ENCODE results near the gene CPTP.

CPTP gene

DNA sequence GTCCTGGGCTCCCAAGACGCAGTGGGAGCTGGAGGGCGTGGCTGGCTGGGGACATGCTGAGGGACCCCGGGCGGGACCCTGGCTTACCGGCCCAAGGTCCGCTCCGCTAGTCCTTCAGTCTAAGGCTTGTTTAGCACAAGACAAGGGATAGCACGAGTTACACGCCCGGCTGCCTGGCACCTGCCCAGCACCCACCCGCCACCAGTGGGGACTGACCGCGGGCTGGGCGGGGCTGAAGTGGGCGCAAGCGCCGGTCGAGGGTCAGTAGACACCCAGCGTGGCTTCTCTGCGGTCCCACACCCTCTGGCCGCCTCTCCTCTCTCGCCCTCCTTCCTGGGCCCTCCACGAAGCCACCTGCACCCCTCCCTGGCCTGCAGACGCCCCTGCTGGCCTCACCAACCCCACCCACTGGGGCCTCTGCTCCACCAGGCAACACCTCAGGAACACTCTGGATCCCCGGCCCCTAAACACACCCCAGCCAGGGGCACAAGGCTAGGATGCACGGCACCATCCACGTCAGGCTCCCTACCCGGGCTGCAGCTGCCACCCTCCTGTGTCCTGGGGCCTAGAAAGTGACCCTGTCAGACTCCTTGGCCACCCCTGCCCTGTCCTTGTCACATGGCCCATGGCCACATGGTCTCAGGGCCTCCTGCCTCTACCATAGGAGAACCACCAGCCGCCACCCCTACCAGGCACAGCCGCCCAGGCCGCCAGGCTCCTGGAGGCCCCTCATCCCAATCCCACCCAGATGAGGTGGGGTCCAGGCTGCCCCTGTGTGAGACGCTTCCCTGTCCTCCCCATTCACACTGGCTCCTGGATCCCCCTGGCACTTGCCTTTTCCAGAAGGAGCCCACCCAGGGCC is 12.6 kb downstream of the CPTP start:
- no peak for DNase-seq

DNA sequence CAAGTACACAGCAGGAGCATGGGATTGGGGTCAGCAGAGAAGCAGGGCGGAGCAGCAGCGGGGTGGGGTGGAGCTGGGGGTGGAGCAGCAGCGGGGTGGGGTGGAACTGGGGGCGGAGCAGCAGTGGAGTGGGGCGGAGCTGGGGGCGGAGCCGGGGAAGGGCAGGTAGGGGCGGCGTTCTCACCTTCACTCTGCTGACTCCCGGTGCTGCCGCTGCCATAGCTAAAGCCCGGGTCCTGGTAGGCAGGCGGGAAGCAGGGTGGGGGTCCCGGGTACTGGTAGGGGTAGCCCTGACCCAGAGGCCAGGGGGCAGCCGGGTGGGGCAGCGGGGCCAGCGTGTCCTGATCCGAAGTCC is 13.2 kb downstream of the CPTP start:
- DNase-seq, result no peak

DNA sequence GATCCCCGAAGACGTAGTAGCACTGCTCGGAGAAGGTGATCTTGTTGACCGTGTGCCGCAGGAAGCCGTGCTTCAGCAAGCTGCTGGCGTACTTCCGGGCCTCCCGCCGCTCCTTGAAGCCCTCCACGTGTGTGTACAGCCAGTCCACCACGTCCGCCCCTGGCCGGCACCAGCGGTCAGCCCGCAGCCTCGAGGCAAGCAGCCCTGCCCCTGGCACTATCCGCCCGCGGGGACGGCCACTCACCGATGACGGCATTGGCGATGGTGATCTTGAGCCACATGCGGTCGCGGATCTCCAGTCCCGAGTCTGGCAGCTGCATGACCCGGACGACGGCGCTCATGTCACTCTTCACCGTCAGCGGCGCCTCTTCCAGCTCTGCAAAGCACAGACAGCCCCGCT is 13.7 kb downstream of the CPTP start:
- no peak for DNase-seq

GRCh38 chr1:1340185-1340584 is 15.6 kb downstream of the CPTP start:
- DNase-seq, result no peak

- DNase-seq, result no peak
Observed at GRCh38 chr1:1340791-1341548, 16.4 kb downstream of the CPTP start.

GRCh38 chr1:1341549-1342021 is 17.0 kb downstream of the CPTP start:
- DNase-seq, result no peak

DNA sequence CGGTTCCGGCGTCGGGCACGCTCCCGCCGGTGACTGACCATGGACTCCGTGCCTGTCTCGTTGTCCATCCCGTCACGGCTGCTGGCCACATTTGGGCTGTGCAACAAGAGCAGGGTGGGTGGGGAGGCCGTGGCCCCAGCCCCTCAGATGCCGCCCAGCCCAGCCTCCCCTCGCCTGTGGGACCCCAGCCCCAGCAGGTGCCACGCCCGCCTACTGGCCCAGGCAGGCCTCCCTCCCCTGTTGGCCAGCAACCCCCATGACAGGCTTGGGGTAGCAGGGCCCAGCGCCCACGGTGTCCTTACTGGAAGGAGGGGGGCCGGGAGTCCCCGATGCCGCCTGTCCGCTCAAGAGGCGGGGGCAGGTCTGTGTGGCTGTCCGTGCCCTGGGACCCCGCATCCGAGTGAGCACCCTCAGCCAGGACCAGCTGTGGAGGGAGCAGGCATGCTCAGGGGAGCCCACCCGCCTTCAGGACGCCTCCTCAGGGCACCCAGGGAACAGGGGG is 17.5 kb downstream of the CPTP start:
- DNase-seq, result no peak

- no peak for DNase-seq
Observed at GRCh38 chr1:1342584-1343115, 18.0 kb downstream of the CPTP start.

DNA sequence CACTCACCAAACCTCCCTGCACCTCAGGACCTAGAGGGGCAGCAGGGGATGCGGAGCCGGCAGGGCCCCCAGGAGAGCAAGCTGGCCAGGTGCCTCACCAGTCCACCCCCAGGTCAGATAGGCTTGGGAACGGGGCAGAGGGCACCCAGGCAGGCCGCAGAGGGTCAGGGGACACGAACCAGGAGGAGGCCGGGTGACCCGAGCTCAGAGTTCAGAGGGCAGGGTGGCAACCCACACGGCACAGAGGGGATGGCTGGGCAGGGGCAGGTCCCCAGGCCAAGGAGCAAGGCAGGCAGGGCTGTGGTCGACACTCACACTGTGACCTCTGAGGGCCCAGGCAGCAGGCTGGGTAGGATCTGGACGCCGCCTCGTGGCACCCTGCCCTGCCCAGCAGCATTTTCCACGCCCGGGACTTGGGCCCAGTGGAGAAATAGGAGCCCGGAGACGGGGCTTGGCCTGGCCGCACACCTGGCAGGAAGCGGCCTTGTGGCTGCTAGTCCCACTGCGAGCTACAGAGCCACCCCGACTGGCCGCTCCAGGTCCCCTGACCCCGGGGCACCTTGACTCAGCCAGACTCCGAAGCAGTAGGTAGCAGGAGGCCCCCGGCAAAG is 19.3 kb downstream of the CPTP start:
- DNase-seq, result no peak

- DNase-seq, result no peak
Observed at GRCh38 chr1:1344655-1345361, 20.2 kb downstream of the CPTP start.

DNA sequence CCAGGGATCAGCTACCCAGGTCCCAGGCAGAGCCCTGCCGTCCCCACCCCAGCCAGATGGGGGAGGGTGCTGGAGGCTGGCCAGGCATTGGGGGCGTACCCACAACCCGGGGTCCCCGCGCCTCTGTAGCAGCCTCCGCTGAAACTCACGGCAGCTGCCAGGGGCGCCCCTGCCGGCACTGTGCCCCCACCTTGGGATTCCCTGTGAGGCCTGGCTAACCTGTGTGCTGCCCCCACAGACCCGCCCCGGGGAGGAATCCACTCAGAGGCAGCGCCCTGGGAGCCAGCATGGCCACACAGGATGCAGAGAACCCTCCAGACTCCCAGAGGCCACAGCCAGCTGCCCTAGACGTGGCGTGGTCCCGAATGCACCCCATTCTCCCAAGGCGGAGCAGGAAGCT is 20.8 kb downstream of the CPTP start:
- DNase-seq, result no peak

- no peak for DNase-seq
Observed at GRCh38 chr1:1345860-1346500, 21.4 kb downstream of the CPTP start.

- DNase-seq, result no peak
Observed at GRCh38 chr1:1346501-1346890, 21.9 kb downstream of the CPTP start.

GRCh38 chr1:1347026-1347595 is 22.5 kb downstream of the CPTP start:
- no peak for DNase-seq

- DNase-seq, result no peak
Observed at GRCh38 chr1:1347663-1348419, 23.2 kb downstream of the CPTP start.

DNA sequence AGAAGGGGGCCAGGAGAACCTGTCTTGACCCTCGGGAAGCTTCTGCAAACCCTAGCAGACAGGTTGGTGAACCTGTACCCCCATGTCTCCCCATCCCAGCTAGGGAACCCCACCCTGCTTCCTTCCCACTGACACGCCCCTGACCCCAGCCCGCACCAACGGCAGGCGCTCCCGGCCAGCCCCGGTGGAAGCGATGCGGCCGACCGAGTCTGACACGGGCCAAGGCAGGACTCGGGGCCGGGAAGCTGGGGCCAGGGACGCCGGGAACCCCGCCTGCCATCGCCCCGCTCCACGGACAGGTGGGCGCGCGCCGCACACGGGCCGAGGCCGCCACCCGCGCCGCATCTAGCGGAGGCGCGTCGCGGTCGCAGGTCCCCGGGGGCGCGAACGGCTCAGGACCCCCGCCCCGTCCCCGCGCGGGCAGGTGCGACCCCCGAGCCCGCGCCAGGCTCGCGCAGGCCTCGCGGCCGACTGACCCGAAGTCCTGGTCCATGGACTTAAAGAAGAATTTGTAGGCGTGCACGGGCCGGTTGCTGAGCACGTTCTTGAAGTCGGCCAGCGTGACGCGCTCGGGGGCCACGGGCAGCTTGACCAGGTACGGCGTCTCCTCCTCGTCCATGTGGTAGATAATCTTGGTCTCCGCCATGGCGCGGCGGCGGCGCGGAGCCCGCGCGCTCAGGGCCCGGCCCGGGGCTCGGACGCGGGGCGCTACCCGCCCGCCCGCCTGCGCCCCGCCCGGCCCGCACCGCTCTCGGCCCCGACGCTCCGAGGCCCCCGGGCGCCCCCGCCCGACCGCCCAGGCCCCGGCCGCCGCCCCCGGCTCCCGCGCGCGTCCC is 24.0 kb downstream of the CPTP start:
- DNase-seq, result no peak

DNA sequence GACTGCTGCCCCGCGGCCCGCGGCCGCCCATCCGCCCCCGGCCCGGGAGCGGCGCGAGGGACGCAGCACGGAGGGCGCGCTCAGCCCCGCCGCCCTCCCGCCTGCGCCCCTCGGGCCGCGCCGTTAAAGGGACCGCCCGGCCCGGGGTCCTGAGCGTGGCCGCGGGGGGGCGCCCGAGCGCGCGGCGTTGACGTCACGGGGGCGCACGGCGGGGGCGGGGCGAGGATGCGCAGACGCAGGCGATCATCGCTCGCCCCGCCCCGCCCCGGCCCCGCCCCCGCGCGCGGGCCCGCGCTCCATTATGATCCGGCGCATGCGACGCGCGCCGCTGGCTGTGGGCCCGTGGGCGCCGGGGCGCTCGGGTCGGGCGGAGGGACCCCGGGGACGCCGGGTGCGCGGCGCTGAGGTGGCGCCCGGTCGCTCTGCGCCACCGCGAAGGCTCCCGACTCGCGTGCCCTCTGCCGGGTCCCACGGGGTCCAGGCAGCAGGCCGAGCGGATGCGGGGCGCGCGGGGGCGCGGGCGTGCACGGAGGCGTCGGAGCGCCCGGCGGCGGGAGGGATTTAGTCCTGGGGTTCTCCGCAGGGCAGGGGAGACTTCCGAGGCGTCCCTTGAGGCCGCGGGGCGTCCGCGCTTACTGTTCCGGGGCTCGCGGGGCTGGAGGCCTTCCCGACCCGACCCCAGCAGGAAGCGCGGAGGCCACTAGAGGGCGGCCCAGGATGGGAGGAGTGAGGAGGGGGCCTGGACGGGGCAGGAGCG is 24.8 kb downstream of the CPTP start, which contains the start of gene DVL1:
Gene DVL1, minus strand, starts transcription at position 163 of the 757 bp plus-strand sequence. CDS start 353 bp downstream, outside the sequence.
- DNase-seq, result peak; percentile 24

- no peak for DNase-seq
Observed at GRCh38 chr1:1351511-1352427, 27.2 kb downstream of the CPTP start.

Data from DMS79 (cell line).